GM21528 (cell line): ENCODE measurements around the gene RNLS.
"Not testable (repeated sequence)": the region's sequence is repeated elsewhere in the genome, so short reads cannot be mapped to it uniquely, and the experiment has no call there.

Source experiments
- ATAC-seq: cut with Tn5 transposase; IDR thresholded peaks from one replicate; pipeline ENCODE4 v1.9.1; 2021; ENCODE audit warnings: mild to moderate bottlenecking, moderate library complexity; ENCODE audit not compliant: unreplicated experiment, low FRiP score

Gene RNLS

GRCh38 chr10:88361995-88362807 is 220.9 kb downstream of the RNLS start:
- ATAC-seq: no peak

- no peak for ATAC-seq
Measured at GRCh38 chr10:88361494-88361893, 221.6 kb downstream of the RNLS start.

GRCh38 chr10:88355750-88356149 is 227.4 kb downstream of the RNLS start:
- ATAC-seq: not testable (repeated sequence)

GRCh38 chr10:88347597-88348304 is 235.4 kb downstream of the RNLS start:
- no peak for ATAC-seq

- no peak for ATAC-seq
Measured at GRCh38 chr10:88347022-88347421, 236.1 kb downstream of the RNLS start.

- no peak for ATAC-seq
Measured at GRCh38 chr10:88346144-88346977, 236.8 kb downstream of the RNLS start.

GRCh38 chr10:88343761-88344484 is 239.2 kb downstream of the RNLS start:
- no peak for ATAC-seq

GRCh38 chr10:88342733-88343310 is 240.3 kb downstream of the RNLS start:
- ATAC-seq: no peak

- ATAC-seq: no peak
Measured at GRCh38 chr10:88337134-88337533, 246.0 kb downstream of the RNLS start.

GRCh38 chr10:88336334-88336733 is 246.8 kb downstream of the RNLS start:
- no peak for ATAC-seq

GRCh38 chr10:88333248-88333630 is 249.9 kb downstream of the RNLS start:
- no peak for ATAC-seq

GRCh38 chr10:88332503-88333247 is 250.4 kb downstream of the RNLS start:
- ATAC-seq: no peak

GRCh38 chr10:88330174-88330573 is 252.9 kb downstream of the RNLS start:
- no peak for ATAC-seq

GRCh38 chr10:88322324-88323063 is 260.6 kb downstream of the RNLS start:
- ATAC-seq: no peak

- ATAC-seq: no peak
Measured at GRCh38 chr10:88319960-88320517, 263.1 kb downstream of the RNLS start.

GRCh38 chr10:88318803-88319202 is 264.3 kb downstream of the RNLS start:
- ATAC-seq: no peak

GRCh38 chr10:88317099-88317498 is 266.0 kb downstream of the RNLS start:
- ATAC-seq: no peak

- ATAC-seq: no peak
Measured at GRCh38 chr10:88316292-88316861, 266.7 kb downstream of the RNLS start.
